Gastroesophageal sphincter (tissue), 4 donors: ENCODE results near the gene NDNF. TPM values are rescaled to one million over a fixed set of nuclear protein-coding genes. Genes with fewer than 3 reads are reported as not detected.
A peak's percentile ranks its signal among the peaks of the same experiment; 100 is the strongest.

Source experiments
- ATAC-seq: fragments of 150-250 bp; one replicate; pipeline ENCODE4 v1.9.1; 2016; ENCODE audit warnings: mild to moderate bottlenecking, moderate library complexity
- H3K27ac ChIP-seq, 4 donors: fragments of 200-600 bp; sonication (generic) in 3 of 4; 1 replicate in 3 of 4; 2 replicates in 1 of 4; pipeline ENCODE4 v1.5.1; 2016 to 2019
- H3K27me3 ChIP-seq: fragments of 200-600 bp; sonication (generic); one replicate; pipeline ENCODE4 v1.5.1; 2019
- H3K36me3 ChIP-seq, 2 donors: fragments of 200-600 bp; sonication (generic); one replicate each; pipeline ENCODE4 v1.5.1; 2019; ENCODE audit warnings: control low read depth in 1 of 2
- H3K4me1 ChIP-seq, 3 donors: fragments of 200-600 bp; sonication (generic); 1 replicate in 2 of 3; 2 replicates in 1 of 3; pipeline ENCODE4 v1.5.1; 2016 to 2019; ENCODE audit warnings: control low read depth in 2 of 3
- H3K4me3 ChIP-seq, 2 donors: fragments of 200-600 bp; sonication (generic); one replicate each; pipeline ENCODE4 v1.5.1; 2019; ENCODE audit warnings: mild to moderate bottlenecking in 1 of 2, moderate library complexity in 1 of 2
- H3K9me3 ChIP-seq, 3 donors: fragments of 200-600 bp; sonication (generic); one replicate each; pipeline ENCODE4 v1.5.1; 2017 to 2019; ENCODE audit warnings: control low read depth in 2 of 3
- CTCF ChIP-seq, 4 experiments: fragments of 200-600 bp in 2 of 4; fragments of 450-650 bp in 2 of 4; sonication (generic) in 1 of 4; IDR thresholded peaks; one replicate each; pipeline ENCODE4 v1.5.1; 2017 to 2019; ENCODE audit warnings: antibody characterized with exemption in 4 of 4, mild to moderate bottlenecking in 2 of 4, moderate library complexity in 2 of 4
- EP300 ChIP-seq: sonication (generic); formaldehyde crosslinking; IDR thresholded peaks from one replicate; pipeline ENCODE4 v1.6.1; 2017; ENCODE audit warnings: antibody characterized with exemption, mild to moderate bottlenecking
- POLR2A ChIP-seq, 2 donors: fragments of 450-650 bp; IDR thresholded peaks; one replicate each; pipeline ENCODE4 v1.6.1; 2017; ENCODE audit warnings: antibody characterized with exemption in 2 of 2, mild to moderate bottlenecking in 2 of 2, moderate library complexity in 1 of 2
- POLR2AphosphoS5 ChIP-seq: sonication (generic); formaldehyde crosslinking; IDR thresholded peaks from one replicate; pipeline ENCODE4 v1.6.1; 2017; ENCODE audit warnings: antibody characterized with exemption
- WGBS, 2 donors: methylation state at CpG; one replicate each; pipeline ENCODE4 v1.1.5; 2018; ENCODE audit warnings: low coverage in 1 of 2; 5-methylcytosine and 5-hydroxymethylcytosine counted together
- total RNA-seq, 4 donors: library from RNA; depleted of rRNA; stranded (reverse); fragments of >200 nt; gene quantifications; one replicate each; pipeline ENCODE4 v1.1.0, GENCODE V29; 2016

The NDNF gene, protein sequence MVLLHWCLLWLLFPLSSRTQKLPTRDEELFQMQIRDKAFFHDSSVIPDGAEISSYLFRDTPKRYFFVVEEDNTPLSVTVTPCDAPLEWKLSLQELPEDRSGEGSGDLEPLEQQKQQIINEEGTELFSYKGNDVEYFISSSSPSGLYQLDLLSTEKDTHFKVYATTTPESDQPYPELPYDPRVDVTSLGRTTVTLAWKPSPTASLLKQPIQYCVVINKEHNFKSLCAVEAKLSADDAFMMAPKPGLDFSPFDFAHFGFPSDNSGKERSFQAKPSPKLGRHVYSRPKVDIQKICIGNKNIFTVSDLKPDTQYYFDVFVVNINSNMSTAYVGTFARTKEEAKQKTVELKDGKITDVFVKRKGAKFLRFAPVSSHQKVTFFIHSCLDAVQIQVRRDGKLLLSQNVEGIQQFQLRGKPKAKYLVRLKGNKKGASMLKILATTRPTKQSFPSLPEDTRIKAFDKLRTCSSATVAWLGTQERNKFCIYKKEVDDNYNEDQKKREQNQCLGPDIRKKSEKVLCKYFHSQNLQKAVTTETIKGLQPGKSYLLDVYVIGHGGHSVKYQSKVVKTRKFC
- total RNA-seq = 10 to 100 TPM in 2 of 4 donors, 1 to 10 TPM in 2; 5.3 to 14.2 (median 9.7) TPM

GRCh38 chr4:121072224-121073003, at the start of gene NDNF:
NDNF (minus strand) TSS chr4:121072535; CDS start chr4:121045837, 26,698 bp downstream.
- TF ChIP-seq CTCF (IDR thresholded peaks at IDR 0.05) (peak in 1 of 4 experiments; percentile 12), POLR2A (IDR thresholded peaks at IDR 0.05) (no peak)
- H3K27ac ChIP-seq = peak within 1 kb of the TSS in 3 of 4 donors; percentile 69 to 81 (median 69)
- peaks cover 0 to 29% (median 11%) of the 10 kb centered on the region in 3 donors for H3K4me1 ChIP-seq
- no peaks in the 10 kb centered on the region for H3K36me3 ChIP-seq
- no peaks in the 10 kb centered on the region for H3K9me3 ChIP-seq
- 0% methylated on average over 7 to 34 of the region's 76 CpGs for WGBS, 2 donors
- peaks cover 18% of the 10 kb centered on the region for H3K27me3 ChIP-seq
- ATAC-seq = peak; percentile 76
- peak within 1 kb of the TSS; percentile 61 to 71 for H3K4me3 ChIP-seq

DNA sequence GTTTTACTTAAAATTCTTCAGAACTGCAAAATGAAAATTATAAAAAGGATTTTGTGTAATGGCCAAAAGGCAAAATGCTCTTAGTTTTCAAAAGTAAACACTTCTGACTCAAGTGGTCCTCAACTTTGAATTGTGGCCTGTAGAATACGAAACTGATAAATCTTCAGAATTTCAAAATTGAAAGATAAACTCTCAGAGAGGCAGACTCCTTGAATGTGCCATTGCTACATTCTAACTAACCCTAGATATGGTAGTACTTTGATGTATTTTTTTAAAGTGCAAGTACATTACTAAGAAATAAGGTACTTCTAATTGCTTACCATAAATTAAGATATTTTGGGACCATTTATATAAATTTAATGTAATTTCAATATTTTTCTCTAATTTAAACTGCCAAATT, 47.4 kb upstream of the NDNF start:
- TF ChIP-seq EP300 = no peak
- TF ChIP-seq POLR2A (IDR thresholded peaks at IDR 0.05) = no peak
- TF ChIP-seq CTCF (IDR thresholded peaks at IDR 0.05) = no peak
- no peak for TF ChIP-seq POLR2AphosphoS5
- Histone ChIP-seq H3K9me3 (no peaks in the 10 kb centered on the region), H3K4me3 (no peak overlapping the region), H3K27ac (no peak overlapping the region), H3K4me1 (no peaks in the 10 kb centered on the region), H3K27me3 (no peaks in the 10 kb centered on the region), H3K36me3 (no peaks in the 10 kb centered on the region)
- no peak for ATAC-seq
- WGBS, 2 donors = 67 to 71% methylated on average over 1 of the region's 1 CpG

DNA sequence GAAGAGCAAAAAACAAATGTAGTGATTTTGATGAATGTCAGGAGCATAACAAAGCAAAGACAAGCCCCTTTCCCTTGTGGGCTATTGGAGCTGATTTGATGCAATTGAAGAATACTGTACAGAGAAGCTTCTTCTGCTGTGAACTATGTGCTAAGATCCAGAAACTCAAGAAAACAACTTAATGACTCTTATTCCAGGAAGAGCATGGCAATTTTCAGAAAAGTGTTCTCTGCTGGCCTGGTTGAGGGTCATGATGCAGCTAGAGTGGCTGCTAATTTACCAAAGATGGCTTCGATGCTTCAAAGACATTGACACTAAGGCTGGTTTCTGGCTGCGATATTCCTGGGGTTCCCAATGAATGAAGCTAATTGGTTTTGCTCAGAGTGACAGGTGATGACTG, 46.0 kb upstream of the NDNF start:
- no peak overlapping the region for H3K4me3 ChIP-seq
- H3K9me3 ChIP-seq = no peaks in the 10 kb centered on the region
- 78 to 83% methylated on average over 2 of the region's 2 CpGs for WGBS, 2 donors
- H3K4me1 ChIP-seq = no peaks in the 10 kb centered on the region
- H3K36me3 ChIP-seq = no peaks in the 10 kb centered on the region
- no peak overlapping the region for H3K27ac ChIP-seq
- no peaks in the 10 kb centered on the region for H3K27me3 ChIP-seq
- TF ChIP-seq CTCF (IDR thresholded peaks at IDR 0.05) (no peak), POLR2A (IDR thresholded peaks at IDR 0.05) (no peak), EP300 (no peak), POLR2AphosphoS5 (no peak)
- ATAC-seq = no peak

DNA sequence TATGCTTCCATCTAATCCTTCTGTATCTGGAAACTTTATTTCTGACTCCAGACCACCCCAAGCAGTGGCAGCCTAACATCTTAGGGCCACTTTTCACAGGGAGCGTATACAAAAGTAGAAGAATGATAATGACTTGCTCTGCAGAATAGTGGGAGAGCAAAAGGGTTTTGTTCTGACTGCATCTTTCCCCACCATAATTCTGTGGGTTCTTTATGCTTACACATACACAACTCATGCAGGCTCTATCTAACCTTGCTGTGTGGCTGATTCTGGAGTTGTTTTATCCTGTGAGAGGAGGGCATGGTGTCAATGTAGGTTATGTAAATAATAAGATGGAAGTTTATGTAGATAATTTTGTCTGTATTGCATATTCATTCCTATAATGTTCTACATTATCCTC, 42.4 kb upstream of the NDNF start:
- WGBS, 2 donors = 88 to 100% methylated on average over 1 of the region's 1 CpG
- H3K9me3 ChIP-seq = no peaks in the 10 kb centered on the region
- H3K27me3 ChIP-seq = no peaks in the 10 kb centered on the region
- H3K27ac ChIP-seq = no peak overlapping the region
- no peak for ATAC-seq
- TF ChIP-seq EP300 (no peak), CTCF (IDR thresholded peaks at IDR 0.05) (no peak), POLR2AphosphoS5 (no peak), POLR2A (IDR thresholded peaks at IDR 0.05) (no peak)
- no peaks in the 10 kb centered on the region for H3K4me1 ChIP-seq
- no peak overlapping the region for H3K4me3 ChIP-seq
- H3K36me3 ChIP-seq = no peaks in the 10 kb centered on the region
